ENCODE measurements around the gene SNCAIP. TPM values are rescaled to one million over a fixed set of nuclear protein-coding genes. Genes with fewer than 3 reads are reported as not detected.

The SNCAIP gene
- not detected for total RNA-seq
- 0.13 TPM for total RNA-seq (2013)
- 0 to 0.06 (median 0) reads per million in 29 experiments for total RNA-seq

GRCh38 chr5:122311961-122312590 lies at the start of gene SNCAIP:
SNCAIP (plus strand) TSS chr5:122312237; CDS start chr5:122391135, 78,898 bp downstream.
- ATAC-seq (replicated peaks in 1 of 4): no peak
- no peaks in the 10 kb centered on the region for H3K36me3 Mint-ChIP-seq
- Histone ChIP-seq H3K4me1 (ENCODE audit: control insufficient read depth in 1 of 2, extremely low read depth in 1 of 2, insufficient read depth in 2 of 2, low read length in 2 of 2) (no peaks in the 10 kb centered on the region), H3K27me3 (replicated peaks in 1 of 2; ENCODE audit: control insufficient read depth in 2 of 2, extremely low read depth in 1 of 2, insufficient read depth in 2 of 2, low read length in 1 of 2) (peaks cover 10 to 21% of the 10 kb centered on the region in 2 experiments), H3K36me3 (ENCODE audit: control insufficient read depth in 2 of 2, extremely low read depth in 1 of 2, insufficient read depth in 1 of 2, low read length in 1 of 2) (no peaks in the 10 kb centered on the region), H3K9me3 (no peaks in the 10 kb centered on the region), H3K4me3 (ENCODE audit: control insufficient read depth in 1 of 2, extremely low read depth in 1 of 2, low read length in 1 of 2) (peak within 1 kb of the TSS in 1 of 2 donors; percentile 23), H3K27ac (ENCODE audit: low read length) (no peak within 1 kb of the TSS)
- H3K27ac Mint-ChIP-seq: no peak within 1 kb of the TSS
- CTCF ChIA-PET: no interaction called here
- POLR2A ChIA-PET: no interaction called here
- no peaks in the 10 kb centered on the region for H3K9me3 Mint-ChIP-seq
- peaks cover 0 to 10% (median 6%) of the 10 kb centered on the region in 3 donors for H3K4me1 Mint-ChIP-seq
- 3% methylated on average over 77 of the region's 78 CpGs for WGBS (ENCODE audit: insufficient coverage)
- H3K4me3 Mint-ChIP-seq: peak within 1 kb of the TSS in 1 of 3 donors; percentile 39
- no peak for DNase-seq
- H3K27me3 Mint-ChIP-seq: peaks cover 57 to 58% of the 10 kb centered on the region in 2 donors

DNA sequence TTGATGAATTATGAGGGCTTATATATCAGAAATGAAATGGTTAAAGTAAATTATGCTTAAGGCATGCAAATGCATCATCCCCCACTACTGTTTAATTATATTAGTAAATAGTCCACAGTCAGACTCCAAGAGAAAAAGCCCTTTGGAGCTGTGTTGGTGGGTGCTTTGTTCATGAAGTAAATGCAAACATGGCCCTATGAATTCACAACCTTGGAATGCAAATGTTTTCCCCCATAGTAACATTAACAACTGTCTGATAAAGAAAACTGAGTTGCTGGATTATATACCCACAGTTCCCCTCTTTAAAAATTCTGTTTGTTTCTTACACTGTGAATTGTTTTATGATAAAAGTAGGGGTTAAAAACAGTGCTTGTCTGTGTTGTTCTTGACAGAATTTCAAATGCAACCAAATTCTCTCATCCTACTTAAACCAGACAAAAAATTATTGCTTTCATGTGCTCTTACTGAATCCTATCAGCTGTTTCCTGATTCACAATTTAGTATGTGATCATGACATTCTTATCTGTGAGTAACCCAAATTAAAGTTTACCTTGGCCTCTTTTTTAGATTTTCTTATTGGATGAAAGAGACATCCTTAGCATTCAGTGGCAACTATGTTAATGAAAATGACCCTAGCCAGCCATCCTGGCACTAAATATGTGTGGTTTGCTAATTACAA lies 48.5 kb upstream of the SNCAIP start:
- Histone ChIP-seq H3K4me3 (ENCODE audit: control insufficient read depth in 1 of 2, extremely low read depth in 1 of 2, low read length in 1 of 2) (no peak overlapping the region), H3K27me3 (replicated peaks in 1 of 2; ENCODE audit: control insufficient read depth in 2 of 2, extremely low read depth in 1 of 2, insufficient read depth in 2 of 2, low read length in 1 of 2) (no peaks in the 10 kb centered on the region), H3K9me3 (no peaks in the 10 kb centered on the region), H3K4me1 (ENCODE audit: control insufficient read depth in 1 of 2, extremely low read depth in 1 of 2, insufficient read depth in 2 of 2, low read length in 2 of 2) (no peaks in the 10 kb centered on the region), H3K27ac (ENCODE audit: low read length) (no peak overlapping the region), H3K36me3 (ENCODE audit: control insufficient read depth in 2 of 2, extremely low read depth in 1 of 2, insufficient read depth in 1 of 2, low read length in 1 of 2) (no peaks in the 10 kb centered on the region)
- Mint-ChIP-seq H3K9me3 (peaks cover 0 to 8% (median 3%) of the 10 kb centered on the region in 3 donors), H3K36me3 (no peaks in the 10 kb centered on the region), H3K4me3 (no peak overlapping the region), H3K27me3 (peaks cover 4 to 9% of the 10 kb centered on the region in 2 donors), H3K27ac (no peak overlapping the region), H3K4me1 (no peaks in the 10 kb centered on the region)
- no peak for ATAC-seq (replicated peaks in 1 of 4)
- ChIA-PET CTCF (no interaction called here), POLR2A (no interaction called here)
- DNase-seq: no peak

GRCh38 chr5:122264610-122265009 lies 47.4 kb upstream of the SNCAIP start:
- H3K9me3 ChIP-seq: no peaks in the 10 kb centered on the region
- no peak for ATAC-seq (replicated peaks in 1 of 4)
- H3K36me3 Mint-ChIP-seq: no peaks in the 10 kb centered on the region
- no peaks in the 10 kb centered on the region for H3K4me1 Mint-ChIP-seq
- H3K4me1 ChIP-seq (ENCODE audit: control insufficient read depth in 1 of 2, extremely low read depth in 1 of 2, insufficient read depth in 2 of 2, low read length in 2 of 2): no peaks in the 10 kb centered on the region
- no peak overlapping the region for H3K4me3 ChIP-seq (ENCODE audit: control insufficient read depth in 1 of 2, extremely low read depth in 1 of 2, low read length in 1 of 2)
- H3K36me3 ChIP-seq (ENCODE audit: control insufficient read depth in 2 of 2, extremely low read depth in 1 of 2, insufficient read depth in 1 of 2, low read length in 1 of 2): no peaks in the 10 kb centered on the region
- CTCF ChIA-PET: no interaction called here
- H3K4me3 Mint-ChIP-seq: no peak overlapping the region
- H3K27me3 ChIP-seq (replicated peaks in 1 of 2; ENCODE audit: control insufficient read depth in 2 of 2, extremely low read depth in 1 of 2, insufficient read depth in 2 of 2, low read length in 1 of 2): no peaks in the 10 kb centered on the region
- peaks cover 4 to 9% of the 10 kb centered on the region in 2 donors for H3K27me3 Mint-ChIP-seq
- POLR2A ChIA-PET: no interaction called here
- no peak overlapping the region for H3K27ac Mint-ChIP-seq
- H3K9me3 Mint-ChIP-seq: peaks cover 0 to 8% (median 3%) of the 10 kb centered on the region in 3 donors
- no peak overlapping the region for H3K27ac ChIP-seq (ENCODE audit: low read length)
- DNase-seq: no peak

GRCh38 chr5:122267185-122267584 lies 44.9 kb upstream of the SNCAIP start:
- Histone ChIP-seq H3K27me3 (replicated peaks in 1 of 2; ENCODE audit: control insufficient read depth in 2 of 2, extremely low read depth in 1 of 2, insufficient read depth in 2 of 2, low read length in 1 of 2) (no peaks in the 10 kb centered on the region), H3K36me3 (ENCODE audit: control insufficient read depth in 2 of 2, extremely low read depth in 1 of 2, insufficient read depth in 1 of 2, low read length in 1 of 2) (no peaks in the 10 kb centered on the region), H3K4me3 (ENCODE audit: control insufficient read depth in 1 of 2, extremely low read depth in 1 of 2, low read length in 1 of 2) (no peak overlapping the region), H3K27ac (ENCODE audit: low read length) (no peak overlapping the region), H3K9me3 (no peaks in the 10 kb centered on the region), H3K4me1 (ENCODE audit: control insufficient read depth in 1 of 2, extremely low read depth in 1 of 2, insufficient read depth in 2 of 2, low read length in 2 of 2) (no peaks in the 10 kb centered on the region)
- H3K9me3 Mint-ChIP-seq: peaks cover 6 to 19% (median 7%) of the 10 kb centered on the region in 3 donors
- no peak overlapping the region for H3K27ac Mint-ChIP-seq
- WGBS (ENCODE audit: insufficient coverage): 72% methylated on average over 3 of the region's 6 CpGs
- no peaks in the 10 kb centered on the region for H3K4me1 Mint-ChIP-seq
- ATAC-seq (replicated peaks in 1 of 4): no peak
- H3K36me3 Mint-ChIP-seq: no peaks in the 10 kb centered on the region
- CTCF ChIA-PET: no interaction called here
- DNase-seq: no peak
- H3K27me3 Mint-ChIP-seq: peaks cover 4 to 6% of the 10 kb centered on the region in 2 donors
- POLR2A ChIA-PET: no interaction called here
- no peak overlapping the region for H3K4me3 Mint-ChIP-seq

DNA sequence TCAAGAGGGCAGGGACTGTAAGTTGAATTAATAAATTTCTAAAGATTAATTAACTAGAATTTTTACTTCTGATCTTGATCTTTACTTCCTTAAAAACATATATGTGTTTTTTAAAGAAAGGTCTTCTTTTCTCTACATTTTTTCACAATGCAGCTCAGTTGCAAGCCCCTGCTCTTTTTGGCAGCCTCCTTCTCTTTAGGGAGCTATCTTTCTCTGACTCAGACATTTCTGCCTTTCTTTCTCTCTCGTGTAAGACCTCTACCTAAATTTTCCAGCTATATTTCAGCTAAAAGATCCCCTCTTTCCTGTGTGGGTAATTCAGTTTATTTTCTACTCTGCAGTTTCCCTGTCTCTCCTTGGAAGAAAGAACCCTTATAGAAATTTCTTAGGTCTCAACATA lies 38.3 kb upstream of the SNCAIP start:
- ChIA-PET POLR2A (no interaction called here), CTCF (interaction anchor here in 1 of 2 donors (0.6 kb wide), 1 partner anchor 120 kb away, joined by 4 read pairs; no protein-coding TSS in a partner anchor)
- H3K4me3 ChIP-seq (ENCODE audit: control insufficient read depth in 1 of 2, extremely low read depth in 1 of 2, low read length in 1 of 2): no peak overlapping the region
- Mint-ChIP-seq H3K27me3 (no peaks in the 10 kb centered on the region), H3K36me3 (no peaks in the 10 kb centered on the region), H3K4me1 (no peaks in the 10 kb centered on the region), H3K4me3 (no peak overlapping the region), H3K27ac (no peak overlapping the region), H3K9me3 (peaks cover 9 to 15% (median 11%) of the 10 kb centered on the region in 3 donors)
- no peaks in the 10 kb centered on the region for H3K36me3 ChIP-seq (ENCODE audit: control insufficient read depth in 2 of 2, extremely low read depth in 1 of 2, insufficient read depth in 1 of 2, low read length in 1 of 2)
- no peak for DNase-seq
- no CpG with 5 or more reads among the region's 1 CpG for WGBS (ENCODE audit: insufficient coverage)
- ATAC-seq (replicated peaks in 1 of 4): no peak
- H3K9me3 ChIP-seq: no peaks in the 10 kb centered on the region
- H3K27me3 ChIP-seq (replicated peaks in 1 of 2; ENCODE audit: control insufficient read depth in 2 of 2, extremely low read depth in 1 of 2, insufficient read depth in 2 of 2, low read length in 1 of 2): no peaks in the 10 kb centered on the region
- H3K4me1 ChIP-seq (ENCODE audit: control insufficient read depth in 1 of 2, extremely low read depth in 1 of 2, insufficient read depth in 2 of 2, low read length in 2 of 2): no peaks in the 10 kb centered on the region
- no peak overlapping the region for H3K27ac ChIP-seq (ENCODE audit: low read length)

DNA sequence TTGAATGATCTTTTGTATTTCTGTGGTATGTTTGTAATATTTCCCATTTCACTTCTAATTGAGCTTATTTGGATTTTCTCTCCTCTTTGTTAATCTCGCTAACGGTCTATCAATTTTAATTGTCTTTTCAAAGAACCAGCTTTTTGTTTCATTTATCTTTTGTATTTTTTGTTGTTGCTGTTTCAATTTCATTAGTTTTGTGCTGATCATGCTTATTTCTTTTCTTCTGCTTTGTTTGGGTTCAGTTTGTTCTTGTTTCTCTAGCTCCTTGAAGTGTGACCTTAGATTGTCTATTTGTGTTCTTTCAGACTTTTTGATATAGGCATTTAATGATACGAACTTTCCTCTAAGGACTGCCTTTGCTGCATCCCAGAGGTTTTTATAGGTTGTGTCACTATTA lies 28.4 kb upstream of the SNCAIP start:
- H3K4me1 Mint-ChIP-seq: no peaks in the 10 kb centered on the region
- Histone ChIP-seq H3K27me3 (replicated peaks in 1 of 2; ENCODE audit: control insufficient read depth in 2 of 2, extremely low read depth in 1 of 2, insufficient read depth in 2 of 2, low read length in 1 of 2) (no peaks in the 10 kb centered on the region), H3K4me3 (ENCODE audit: control insufficient read depth in 1 of 2, extremely low read depth in 1 of 2, low read length in 1 of 2) (no peak overlapping the region), H3K36me3 (ENCODE audit: control insufficient read depth in 2 of 2, extremely low read depth in 1 of 2, insufficient read depth in 1 of 2, low read length in 1 of 2) (no peaks in the 10 kb centered on the region), H3K4me1 (ENCODE audit: control insufficient read depth in 1 of 2, extremely low read depth in 1 of 2, insufficient read depth in 2 of 2, low read length in 2 of 2) (no peaks in the 10 kb centered on the region), H3K27ac (ENCODE audit: low read length) (no peak overlapping the region), H3K9me3 (no peaks in the 10 kb centered on the region)
- H3K9me3 Mint-ChIP-seq: peaks cover 11 to 35% (median 23%) of the 10 kb centered on the region in 3 donors
- CTCF ChIA-PET: no interaction called here
- no peak for ATAC-seq (replicated peaks in 1 of 4)
- H3K36me3 Mint-ChIP-seq: no peaks in the 10 kb centered on the region
- no peak overlapping the region for H3K4me3 Mint-ChIP-seq
- no peak for DNase-seq
- no CpG with 5 or more reads among the region's 3 CpGs for WGBS (ENCODE audit: insufficient coverage)
- POLR2A ChIA-PET: no interaction called here
- H3K27ac Mint-ChIP-seq: no peak overlapping the region
- no peaks in the 10 kb centered on the region for H3K27me3 Mint-ChIP-seq

Measured in T-cell (primary cell).